KMS-11 (cell line): ENCODE results near the gene SLC5A4.

ENCODE experiments used
- H2AFZ ChIP-seq: fragments of 200-600 bp; sonication (generic); 2 replicates; pipeline ENCODE4 v1.6.1; 2016; ENCODE audit warnings: antibody characterized with exemption, mixed run types, low read depth
- H3K27ac ChIP-seq: fragments of 200-600 bp; sonication (generic); 2 replicates; pipeline ENCODE4 v1.6.1; 2016; ENCODE audit warnings: mild to moderate bottlenecking, mixed run types
- H3K27me3 ChIP-seq: fragments of 200-600 bp; sonication (generic); 2 replicates; pipeline ENCODE4 v1.6.1; 2017; ENCODE audit warnings: mild to moderate bottlenecking, low read depth, mixed run types, moderate library complexity; ENCODE audit not compliant: insufficient read depth
- H3K36me3 ChIP-seq: fragments of 200-600 bp; sonication (generic); 2 replicates; pipeline ENCODE4 v1.6.1; 2017; ENCODE audit warnings: mild to moderate bottlenecking, mixed run types; ENCODE audit not compliant: insufficient read depth
- H3K4me1 ChIP-seq: fragments of 200-600 bp; sonication (generic); 2 replicates; pipeline ENCODE4 v1.6.1; 2016; ENCODE audit warnings: mild to moderate bottlenecking, low read depth, mixed run types; ENCODE audit not compliant: poor library complexity, severe bottlenecking
- H3K4me2 ChIP-seq: fragments of 200-600 bp; sonication (generic); 2 replicates; pipeline ENCODE4 v1.7.0; 2016; ENCODE audit warnings: mild to moderate bottlenecking, mixed run types
- H3K4me3 ChIP-seq: fragments of 200-600 bp; sonication (generic); IDR thresholded peaks from 2 replicates; pipeline ENCODE4 v1.6.1; 2017; ENCODE audit warnings: low read depth, low read length, mixed read lengths; ENCODE audit not compliant: insufficient read depth
- H3K79me2 ChIP-seq: fragments of 200-600 bp; sonication (generic); 2 replicates; pipeline ENCODE4 v1.6.1; 2016; ENCODE audit warnings: low read depth, mixed run types; ENCODE audit not compliant: insufficient read depth
- H3K9ac ChIP-seq: fragments of 200-600 bp; sonication (generic); 2 replicates; pipeline ENCODE4 v1.6.1; 2016; ENCODE audit warnings: mild to moderate bottlenecking, mixed run types
- H4K20me1 ChIP-seq: fragments of 200-600 bp; sonication (generic); 2 replicates; pipeline ENCODE4 v1.6.1; 2016; ENCODE audit warnings: mild to moderate bottlenecking, mixed run types; ENCODE audit not compliant: insufficient read depth
- CTCF ChIP-seq: fragments of 200-600 bp; sonication (generic); conservative IDR thresholded peaks from 2 replicates; pipeline ENCODE4 v1.6.1; 2017; ENCODE audit warnings: low read depth, mild to moderate bottlenecking, antibody characterized with exemption, low read length, moderate library complexity, mixed read lengths

The SLC5A4 gene

DNA sequence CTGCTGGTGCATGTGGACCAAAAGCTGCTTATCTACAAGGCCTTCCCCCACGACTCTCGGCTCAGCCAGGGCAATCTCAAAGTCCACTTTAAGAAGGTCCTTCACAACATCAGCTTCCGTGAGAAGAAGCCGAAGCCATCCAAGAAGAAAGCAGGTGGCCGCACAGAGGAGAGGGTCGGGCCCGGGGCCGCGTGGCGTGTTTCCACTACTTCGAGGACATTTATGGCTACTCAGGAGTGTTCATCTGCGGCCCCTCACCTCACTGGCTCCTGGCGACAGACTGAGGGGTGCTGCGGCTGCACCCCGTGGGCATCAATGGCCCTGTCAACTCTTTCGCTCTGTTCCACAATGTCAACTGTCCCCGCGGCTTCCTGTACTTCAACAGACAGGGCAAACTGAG, 16.2 kb upstream of the SLC5A4 start:
- Histone ChIP-seq H3K4me3 (no peak overlapping the region), H3K79me2 (no peaks in the 10 kb centered on the region), H3K4me2 (no peak overlapping the region), H2AFZ (no peak overlapping the region), H3K27me3 (no peaks in the 10 kb centered on the region), H3K36me3 (no peaks in the 10 kb centered on the region), H3K4me1 (no peaks in the 10 kb centered on the region), H4K20me1 (no peaks in the 10 kb centered on the region), H3K27ac (no peak overlapping the region), H3K9ac (no peak overlapping the region)
- TF ChIP-seq CTCF, result no peak

- no peak overlapping the region for H3K4me2 ChIP-seq
- no peak for TF ChIP-seq CTCF
- H3K36me3 ChIP-seq, result no peaks in the 10 kb centered on the region
- no peak overlapping the region for H2AFZ ChIP-seq
- no peak overlapping the region for H3K4me3 ChIP-seq
- no peak overlapping the region for H3K9ac ChIP-seq
- H3K79me2 ChIP-seq, result no peaks in the 10 kb centered on the region
- no peak overlapping the region for H3K27ac ChIP-seq
- no peaks in the 10 kb centered on the region for H4K20me1 ChIP-seq
- peaks cover 3% of the 10 kb centered on the region for H3K4me1 ChIP-seq
- H3K27me3 ChIP-seq, result no peaks in the 10 kb centered on the region
These were observed 15.7 kb upstream of the SLC5A4 start for GRCh38 chr22:32270641-32271369.

DNA sequence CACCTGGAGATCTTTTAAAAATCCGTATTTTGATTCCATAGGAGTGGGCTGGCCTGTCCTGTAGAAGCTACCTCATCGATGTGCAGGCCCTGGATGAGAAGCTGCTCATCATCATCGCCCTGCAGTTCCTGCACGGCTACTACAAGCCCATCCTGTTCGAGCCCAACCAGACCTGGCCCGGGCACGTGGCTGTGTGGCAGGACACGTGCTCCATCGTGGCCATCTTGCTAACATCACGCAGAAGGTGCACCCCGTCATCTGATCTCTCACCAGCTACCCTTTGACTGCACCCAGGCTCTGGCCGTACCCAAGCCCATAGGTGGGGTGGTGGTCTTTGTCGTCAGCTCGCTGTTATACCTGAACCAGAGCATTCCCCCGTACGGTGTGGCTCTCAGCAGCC, 14.2 kb upstream of the SLC5A4 start:
- H3K4me2 ChIP-seq, result no peak overlapping the region
- H3K36me3 ChIP-seq, result no peaks in the 10 kb centered on the region
- no peak for TF ChIP-seq CTCF
- H3K9ac ChIP-seq, result no peak overlapping the region
- H4K20me1 ChIP-seq, result no peaks in the 10 kb centered on the region
- no peak overlapping the region for H2AFZ ChIP-seq
- H3K4me1 ChIP-seq, result peaks cover 5% of the 10 kb centered on the region
- no peak overlapping the region for H3K27ac ChIP-seq
- no peak overlapping the region for H3K4me3 ChIP-seq
- H3K79me2 ChIP-seq, result no peaks in the 10 kb centered on the region
- no peaks in the 10 kb centered on the region for H3K27me3 ChIP-seq

- Histone ChIP-seq H3K27ac (no peak overlapping the region), H4K20me1 (no peaks in the 10 kb centered on the region), H3K79me2 (no peaks in the 10 kb centered on the region), H3K9ac (no peak overlapping the region), H3K36me3 (no peaks in the 10 kb centered on the region), H3K27me3 (no peaks in the 10 kb centered on the region), H2AFZ (no peak overlapping the region), H3K4me1 (peaks cover 5% of the 10 kb centered on the region), H3K4me2 (no peak overlapping the region), H3K4me3 (no peak overlapping the region)
- no peak for TF ChIP-seq CTCF
These were observed 11.9 kb upstream of the SLC5A4 start for GRCh38 chr22:32267011-32267410.
